HCT116 (cell line): Measurements from ENCODE around the gene XYLT1. TPM values are rescaled to one million over a fixed set of nuclear protein-coding genes. Genes with fewer than 3 reads are reported as not detected.

Experiments
- ATAC-seq: fragments of 200-7000 bp; cut with Tn5 transposase; 2 replicates; pipeline ENCODE4 v1.9.1; 2020; ENCODE audit warnings: mild to moderate bottlenecking, moderate library complexity
- BruUV-seq: library from RNA; stranded (reverse); fragments of 400-500 nt; replicated peaks from 2 replicates; lab custom pipeline; 2021; lab: Mats Ljungman, UMichigan
- CTCF ChIA-PET: fragments of 300-600 bp; sonication (Branson Sonifier 250); formaldehyde crosslinking; loops from one replicate; lab custom pipeline; 2021; ENCODE audit warnings: antibody characterized with exemption; lab: Charles Lee
- POLR2A ChIA-PET: fragments of 300-600, 350-600 bp; sonication (Branson Sonifier 250); formaldehyde crosslinking; loops from one replicate; lab custom pipeline; 2021; ENCODE audit warnings: antibody characterized with exemption; lab: Charles Lee
- RAD21 ChIA-PET, 2 experiments: fragments of 300-600 bp; sonication (Branson Sonifier 250); formaldehyde crosslinking; loops; one replicate each; lab custom pipeline; 2023; ENCODE audit warnings: low total read pairs in 2 of 2; ENCODE audit not compliant: uncharacterized antibody in 2 of 2, unreplicated experiment in 2 of 2, low non-redundant PET in 1 of 2; lab: Charles Lee
- DNase-seq: peaks from one replicate; pipeline ENCODE4 v3.0.0-alpha.2; 2010; ENCODE audit warnings: low read depth, low spot score
- H2AFZ ChIP-seq: fragments of 200-600 bp; shearing (Covaris generic), sonication (generic); 2 replicates; pipeline ENCODE4 v1.6.1; 2017; ENCODE audit warnings: low read depth, mixed run types, mixed read lengths, antibody characterized with exemption, low read length; ENCODE audit not compliant: poor library complexity, severe bottlenecking
- H3K27ac ChIP-seq: 2 replicates; pipeline ENCODE4 v1.5.1; 2012; ENCODE audit warnings: low read depth, low read length
- H3K27me3 ChIP-seq: fragments of 200-600 bp; sonication (generic); 2 replicates; pipeline ENCODE4 v1.6.1; 2016; ENCODE audit warnings: mixed run types, low read length, mixed read lengths; ENCODE audit not compliant: insufficient read depth
- H3K36me3 ChIP-seq, 2 experiments: fragments of 200-500 bp in 1 of 2; fragments of 200-600 bp in 1 of 2; sonication (Bioruptor generic) in 1 of 2; sonication (generic) in 1 of 2; 2 replicates each; pipeline versions ENCODE4 v1.5.1 to v1.6.1; 2014 to 2016; ENCODE audit warnings: low read length in 2 of 2, inconsistent platforms in 1 of 2, mixed read lengths in 1 of 2, mixed run types in 1 of 2; ENCODE audit not compliant: insufficient read depth in 2 of 2, control insufficient read depth in 1 of 2
- H3K4me1 ChIP-seq, 2 experiments: fragments of 200-600 bp in 1 of 2; sonication (generic) in 1 of 2; 2 replicates each; pipeline versions ENCODE4 v1.5.1 to v1.6.1; 2012 to 2017; ENCODE audit warnings: low read length in 2 of 2, inconsistent platforms in 1 of 2, mild to moderate bottlenecking in 1 of 2, mixed read lengths in 1 of 2, mixed run types in 1 of 2, moderate library complexity in 1 of 2; ENCODE audit not compliant: insufficient read depth in 2 of 2, control insufficient read depth in 1 of 2
- H3K4me2 ChIP-seq: fragments of 200-600 bp; sonication (generic); 2 replicates; pipeline ENCODE4 v1.6.1; 2017; ENCODE audit warnings: mixed run types, low read length, mixed read lengths
- H3K4me3 ChIP-seq, 2 experiments: fragments of 200-600 bp in 1 of 2; sonication (generic) in 1 of 2; replicated peaks in 1 of 2; 2 replicates each; pipeline ENCODE4 v1.5.1; 2011 to 2016; ENCODE audit warnings: low read length in 2 of 2, control low read depth in 1 of 2, low read depth in 1 of 2, mild to moderate bottlenecking in 1 of 2, mixed read lengths in 1 of 2, mixed run types in 1 of 2
- H3K79me2 ChIP-seq: fragments of 200-600 bp; sonication (generic); 2 replicates; pipeline ENCODE4 v1.6.1; 2017; ENCODE audit warnings: mild to moderate bottlenecking, mixed run types, low read length, moderate library complexity, mixed read lengths; ENCODE audit not compliant: insufficient read depth
- H3K9ac ChIP-seq: fragments of 200-600 bp; sonication (generic); 2 replicates; pipeline ENCODE4 v1.6.1; 2016; ENCODE audit warnings: low read length, mixed read lengths
- H3K9me2 ChIP-seq: fragments of 200-600 bp; sonication (generic), shearing (Covaris generic); 2 replicates; pipeline ENCODE4 v1.6.1; 2017; ENCODE audit warnings: mixed run types, mild to moderate bottlenecking, moderate library complexity; ENCODE audit not compliant: insufficient read depth
- H3K9me3 ChIP-seq, 2 experiments: fragments of 200-500 bp in 1 of 2; fragments of 200-600 bp in 1 of 2; sonication (Bioruptor generic) in 1 of 2; sonication (generic) in 1 of 2; 2 replicates each; pipeline ENCODE4 v1.6.1; 2014 to 2017; ENCODE audit warnings: low read length in 2 of 2, mixed read lengths in 2 of 2, inconsistent platforms in 1 of 2, low read depth in 1 of 2, mild to moderate bottlenecking in 1 of 2, mixed run types in 1 of 2, moderate library complexity in 1 of 2; ENCODE audit not compliant: control insufficient read depth in 1 of 2, insufficient read depth in 1 of 2
- H4K20me1 ChIP-seq: fragments of 200-600 bp; sonication (generic), shearing (Covaris generic); 2 replicates; pipeline ENCODE4 v1.6.1; 2017; ENCODE audit warnings: mixed run types, mild to moderate bottlenecking, moderate library complexity; ENCODE audit not compliant: insufficient read depth
- ATF3 ChIP-seq: IDR thresholded peaks from 2 replicates; pipeline ENCODE4 v1.6.1; 2012
- CBX3 ChIP-seq: IDR thresholded peaks from 2 replicates; pipeline ENCODE4 v1.6.1; 2012; ENCODE audit warnings: low read depth
- CEBPB ChIP-seq: IDR thresholded peaks from 2 replicates; pipeline ENCODE4 v1.6.1; 2012; ENCODE audit warnings: low read depth
- EGR1 ChIP-seq: IDR thresholded peaks from 2 replicates; pipeline ENCODE4 v1.6.1; 2012; ENCODE audit warnings: low read depth
- EZH2 ChIP-seq: fragments of 200-600 bp; sonication (generic); IDR thresholded peaks from 2 replicates; pipeline ENCODE4 v1.6.1; 2017; ENCODE audit warnings: antibody characterized with exemption, mixed run types
- EZH2phosphoT487 ChIP-seq: fragments of 200-600 bp; IDR thresholded peaks from 2 replicates; pipeline ENCODE4 v1.6.1; 2018; ENCODE audit warnings: antibody characterized with exemption, borderline replicate concordance
- FOSL1 ChIP-seq: IDR thresholded peaks from 2 replicates; pipeline ENCODE4 v1.6.1; 2012; ENCODE audit warnings: low read depth
- JUND ChIP-seq: IDR thresholded peaks from 2 replicates; pipeline ENCODE4 v1.6.1; 2012
- MAX ChIP-seq: IDR thresholded peaks from 2 replicates; pipeline ENCODE4 v1.6.1; 2012
- RAD21 ChIP-seq: IDR thresholded peaks from 2 replicates; pipeline ENCODE4 v1.6.1; 2012; ENCODE audit warnings: low read depth, mild to moderate bottlenecking
- REST ChIP-seq: IDR thresholded peaks from 2 replicates; pipeline ENCODE4 v1.6.1; 2012; ENCODE audit warnings: low read depth
- SIN3A ChIP-seq: IDR thresholded peaks from 2 replicates; pipeline ENCODE4 v1.6.1; 2012; ENCODE audit warnings: low read depth
- SRF ChIP-seq: IDR thresholded peaks from 2 replicates; pipeline ENCODE4 v1.6.1; 2012; ENCODE audit warnings: low read depth
- TCF7L2 ChIP-seq: IDR thresholded peaks from 2 replicates; pipeline ENCODE4 v1.7.0; 2011; ENCODE audit warnings: borderline replicate concordance, inconsistent platforms; ENCODE audit not compliant: insufficient read depth, insufficient read length; ENCODE audit errors: extremely low read depth
- YY1 ChIP-seq: IDR thresholded peaks from 2 replicates; pipeline ENCODE4 v1.6.1; 2011; ENCODE audit warnings: low read length, low read depth, moderate library complexity, mild to moderate bottlenecking; ENCODE audit not compliant: insufficient replicate concordance; ENCODE audit errors: extremely low read depth
- ZFX ChIP-seq: fragments of 450-650 bp; IDR thresholded peaks from 2 replicates; pipeline ENCODE4 v1.6.1; 2017
- ZNF274 ChIP-seq: fragments of 200-500 bp; sonication (Bioruptor generic); IDR thresholded peaks from 2 replicates; pipeline ENCODE4 v1.6.1; 2014; ENCODE audit warnings: mild to moderate bottlenecking, low read depth, low read length, inconsistent platforms
- intact Hi-C: fragments of 100-400 bp; cut with micrococcal nuclease; formaldehyde crosslinking; loops from 2 replicates; pipeline ENCODE4 v1.10.0; 2022
- total RNA-seq: library from RNA; stranded (reverse); gene quantifications from one replicate; pipeline ENCODE4 v1.2.1, GENCODE V29; 2021; ENCODE audit not compliant: unreplicated experiment

Gene XYLT1
- total RNA-seq, 1 experiment from 2014 or later = 4.5 TPM

- TF ChIP-seq YY1 (no peak), ZFX (no peak), FOSL1 (no peak)
Measured at GRCh38 chr16:17328932-17329331, 141.8 kb downstream of the XYLT1 start (continued).

GRCh38 chr16:17327664-17328335 is 143.0 kb downstream of the XYLT1 start:
- no TSS peak for BruUV-seq
- H3K4me2 ChIP-seq = no peak overlapping the region
- ChIA-PET CTCF (no interaction called here), POLR2A (no interaction called here), RAD21 (no interaction called here)
- H2AFZ ChIP-seq = no peak overlapping the region
- H3K36me3 ChIP-seq = no peaks in the 10 kb centered on the region
- ATAC-seq (no peak), DNase-seq (no peak)
- no peak overlapping the region for H3K27ac ChIP-seq
- intact Hi-C loops = no loop called here
- no peaks in the 10 kb centered on the region for H4K20me1 ChIP-seq
- TF ChIP-seq ATF3 = no peak
- TF ChIP-seq ZNF274 = no peak
- no peak for TF ChIP-seq CEBPB
- TF ChIP-seq REST = no peak
- no peak for TF ChIP-seq MAX
- no peak for TF ChIP-seq SIN3A
- no peak for TF ChIP-seq SRF
- TF ChIP-seq EGR1 = no peak
- no peak for TF ChIP-seq TCF7L2
- TF ChIP-seq ZFX = no peak
- no peak for TF ChIP-seq CBX3
- no peak for TF ChIP-seq EZH2
- no peak for TF ChIP-seq EZH2phosphoT487
- TF ChIP-seq JUND = no peak
- no peak for TF ChIP-seq RAD21
- no peaks in the 10 kb centered on the region for H3K79me2 ChIP-seq
- H3K4me1 ChIP-seq = no peaks in the 10 kb centered on the region
- no peak overlapping the region for H3K9ac ChIP-seq
- H3K27me3 ChIP-seq = no peaks in the 10 kb centered on the region
- H3K4me3 ChIP-seq = no peak overlapping the region
- H3K9me3 ChIP-seq = no peaks in the 10 kb centered on the region
- no peaks in the 10 kb centered on the region for H3K9me2 ChIP-seq
